PC-9 (cell line): ENCODE data around the gene ILF2. TPM values are rescaled to one million over a fixed set of nuclear protein-coding genes. Genes with fewer than 3 reads are reported as not detected.

ENCODE experiments used
- BruUV-seq: library from RNA; stranded (reverse); fragments of 400-500 nt; replicated peaks from 2 replicates; lab custom pipeline; 2021; lab: Mats Ljungman, UMichigan
- CTCF ChIA-PET: fragments of 300-600 bp; sonication (Branson Sonifier 250); formaldehyde crosslinking; loops from one replicate; lab custom pipeline; 2022; ENCODE audit warnings: antibody characterized with exemption; lab: Charles Lee
- POLR2A ChIA-PET: fragments of 300-600 bp; sonication (Branson Sonifier 250); formaldehyde crosslinking; loops from one replicate; lab custom pipeline; 2022; ENCODE audit warnings: antibody characterized with exemption; ENCODE audit not compliant: unreplicated experiment; lab: Charles Lee
- DNase-seq, 2 experiments: peaks; one replicate each; pipeline versions ENCODE4 v3.0.0 to v3.0.0-alpha.2; 2015 to 2022; ENCODE audit warnings: mixed read lengths in 1 of 2
- H2AFZ ChIP-seq: fragments of 200-600 bp; sonication (generic); 2 replicates; pipeline ENCODE4 v1.8.1; 2017; ENCODE audit warnings: antibody characterized with exemption
- H3F3A ChIP-seq: fragments of 200-600 bp; sonication (generic); 2 replicates; pipeline ENCODE4 v1.8.1; 2017; ENCODE audit warnings: antibody characterized with exemption, mild to moderate bottlenecking, low read depth; ENCODE audit not compliant: insufficient read depth
- H3K27ac ChIP-seq: fragments of 200-600 bp; sonication (generic); 2 replicates; pipeline ENCODE4 v1.6.1; 2016; ENCODE audit warnings: mixed run types
- H3K27me3 ChIP-seq: fragments of 200-600 bp; sonication (generic); 2 replicates; pipeline ENCODE4 v1.6.1; 2016; ENCODE audit warnings: low read depth, mixed run types; ENCODE audit not compliant: insufficient read depth
- H3K36me3 ChIP-seq: fragments of 200-600 bp; sonication (generic); 2 replicates; pipeline ENCODE4 v1.6.1; 2016; ENCODE audit warnings: low read depth, mixed run types
- H3K4me1 ChIP-seq: fragments of 200-600 bp; sonication (generic); replicated peaks from 2 replicates; pipeline ENCODE4 v1.6.1; 2016; ENCODE audit warnings: mixed run types; ENCODE audit not compliant: insufficient read depth
- H3K4me2 ChIP-seq: fragments of 200-600 bp; sonication (generic); 2 replicates; pipeline ENCODE4 v1.6.1; 2017; ENCODE audit warnings: mixed run types
- H3K4me3 ChIP-seq: fragments of 200-600 bp; sonication (generic); 2 replicates; pipeline ENCODE4 v1.6.1; 2016; ENCODE audit warnings: mixed run types
- H3K79me2 ChIP-seq: fragments of 200-600 bp; sonication (generic); 2 replicates; pipeline ENCODE4 v1.6.1; 2017; ENCODE audit warnings: low read depth, mixed run types
- H3K9me2 ChIP-seq: fragments of 200-600 bp; sonication (generic); 2 replicates; pipeline ENCODE4 v1.8.1; 2017; ENCODE audit warnings: mild to moderate bottlenecking; ENCODE audit not compliant: insufficient read depth
- H3K9me3 ChIP-seq: fragments of 200-600 bp; sonication (generic); 2 replicates; pipeline ENCODE4 v1.8.1; 2016; ENCODE audit warnings: low read depth; ENCODE audit not compliant: insufficient read depth
- H4K20me1 ChIP-seq: fragments of 200-600 bp; sonication (generic); 2 replicates; pipeline ENCODE4 v1.8.1; 2017; ENCODE audit not compliant: insufficient read depth
- EZH2 ChIP-seq: fragments of 200-600 bp; sonication (generic); IDR thresholded peaks from 2 replicates; pipeline ENCODE4 v1.8.0; 2017; ENCODE audit warnings: antibody characterized with exemption, low read depth
- intact Hi-C: fragments of 100-400 bp; cut with micrococcal nuclease; formaldehyde crosslinking; loops from one replicate; pipeline ENCODE4 v1.10.0; 2022; ENCODE audit not compliant: unreplicated experiment
- total RNA-seq: library from RNA; stranded (reverse); gene quantifications from 2 replicates; pipeline ENCODE4 v1.2.3, GENCODE V29; 2021
- TF ChIP-seq, protein P1 (sequence below): fragments of 200-600 bp; sonication (generic); conservative IDR thresholded peaks from 2 replicates; pipeline ENCODE4 v1.6.1; 2017; ENCODE audit warnings: mixed run types, antibody characterized with exemption, mild to moderate bottlenecking, moderate library complexity

The ILF2 gene
- total RNA-seq, 1 experiment from 2014 or later: 145 TPM

DNA sequence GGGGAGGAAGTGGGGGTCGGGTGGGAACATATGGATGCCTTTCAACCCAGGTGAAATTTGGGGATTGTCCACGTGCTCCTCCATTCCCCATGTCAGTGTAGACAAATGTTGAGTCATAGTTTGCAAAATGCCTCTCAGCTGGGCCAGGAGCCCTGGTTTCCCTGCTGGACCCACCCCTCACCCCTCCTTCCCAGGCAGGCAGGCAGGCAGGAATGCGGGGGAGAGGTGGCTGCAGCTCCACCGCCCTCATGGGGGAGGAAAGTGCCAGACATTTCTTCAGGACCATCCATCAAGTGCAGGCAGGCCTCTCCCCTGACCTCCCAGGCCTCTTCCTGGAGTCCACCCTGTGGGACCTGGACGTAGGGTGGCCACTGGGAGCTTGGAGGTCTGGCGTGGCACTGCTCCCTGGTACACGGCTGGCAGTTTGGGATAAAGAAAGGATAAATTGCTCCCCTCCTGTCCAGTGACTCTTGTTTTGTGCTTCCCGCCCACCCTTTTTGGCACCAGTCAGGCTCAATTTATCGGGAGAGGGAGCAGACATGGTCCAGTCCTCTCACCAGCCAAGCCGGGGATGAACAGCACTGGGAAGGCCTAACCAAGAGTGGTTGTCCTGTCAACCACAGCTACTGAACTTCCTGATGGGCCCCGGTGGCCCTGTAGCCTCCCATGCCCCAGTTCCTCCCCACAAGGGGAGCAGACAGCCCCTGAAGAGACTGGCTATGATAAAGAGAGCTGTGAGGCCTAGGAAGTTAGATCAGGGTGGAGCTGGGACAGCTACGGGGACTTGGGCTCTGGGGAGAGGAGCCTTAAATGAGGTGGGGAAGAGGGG lies 26.6 kb upstream of the ILF2 start:
- CTCF ChIA-PET: interaction anchor here (0.6 kb wide), 2 partner anchors 12 to 344 kb away, joined by 3 read pairs; no protein-coding TSS in a partner anchor

GRCh38 chr1:153696741-153697140 lies 25.9 kb upstream of the ILF2 start:
- H3K4me3 ChIP-seq: no peak overlapping the region
- intact Hi-C loops: no loop called here
- ChIA-PET CTCF (interaction anchor here (0.6 kb wide), 2 partner anchors 12 to 343 kb away, joined by 3 read pairs; no protein-coding TSS in a partner anchor), POLR2A (no interaction called here)
- no peaks in the 10 kb centered on the region for H3K27me3 ChIP-seq
- DNase-seq: no peak
- H3K36me3 ChIP-seq: no peaks in the 10 kb centered on the region
- no peaks in the 10 kb centered on the region for H3K9me2 ChIP-seq
- peaks cover 33% of the 10 kb centered on the region for H3K4me1 ChIP-seq
- no TSS peak for BruUV-seq
- no peaks in the 10 kb centered on the region for H3K9me3 ChIP-seq
- peak overlapping the region; percentile 50 for H3K4me2 ChIP-seq
- H4K20me1 ChIP-seq: no peaks in the 10 kb centered on the region
- H3K79me2 ChIP-seq: no peaks in the 10 kb centered on the region
- peak overlapping the region; percentile 38; the same call in 1 of the 2 replicates for H3K27ac ChIP-seq
- H2AFZ ChIP-seq: no peak overlapping the region
- TF ChIP-seq EZH2: no peak
- TF ChIP-seq, protein P1, sequence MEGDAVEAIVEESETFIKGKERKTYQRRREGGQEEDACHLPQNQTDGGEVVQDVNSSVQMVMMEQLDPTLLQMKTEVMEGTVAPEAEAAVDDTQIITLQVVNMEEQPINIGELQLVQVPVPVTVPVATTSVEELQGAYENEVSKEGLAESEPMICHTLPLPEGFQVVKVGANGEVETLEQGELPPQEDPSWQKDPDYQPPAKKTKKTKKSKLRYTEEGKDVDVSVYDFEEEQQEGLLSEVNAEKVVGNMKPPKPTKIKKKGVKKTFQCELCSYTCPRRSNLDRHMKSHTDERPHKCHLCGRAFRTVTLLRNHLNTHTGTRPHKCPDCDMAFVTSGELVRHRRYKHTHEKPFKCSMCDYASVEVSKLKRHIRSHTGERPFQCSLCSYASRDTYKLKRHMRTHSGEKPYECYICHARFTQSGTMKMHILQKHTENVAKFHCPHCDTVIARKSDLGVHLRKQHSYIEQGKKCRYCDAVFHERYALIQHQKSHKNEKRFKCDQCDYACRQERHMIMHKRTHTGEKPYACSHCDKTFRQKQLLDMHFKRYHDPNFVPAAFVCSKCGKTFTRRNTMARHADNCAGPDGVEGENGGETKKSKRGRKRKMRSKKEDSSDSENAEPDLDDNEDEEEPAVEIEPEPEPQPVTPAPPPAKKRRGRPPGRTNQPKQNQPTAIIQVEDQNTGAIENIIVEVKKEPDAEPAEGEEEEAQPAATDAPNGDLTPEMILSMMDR: no peak
- peaks cover 16% of the 10 kb centered on the region; the same call in 1 of the 2 replicates for H3F3A ChIP-seq

More for the DNA sequence above, 26.6 kb upstream of the ILF2 start:
- BruUV-seq: no TSS peak
- DNase-seq: peak; percentile 51 to 65
- Histone ChIP-seq H3K27me3 (no peaks in the 10 kb centered on the region), H3K27ac (peak overlapping the region; percentile 54), H3K9me3 (no peaks in the 10 kb centered on the region), H3K9me2 (no peaks in the 10 kb centered on the region), H2AFZ (peak overlapping the region; percentile 42; the same call in 1 of the 2 replicates), H3F3A (peaks cover 16% of the 10 kb centered on the region; the same call in 1 of the 2 replicates), H4K20me1 (no peaks in the 10 kb centered on the region), H3K4me1 (peaks cover 33% of the 10 kb centered on the region), H3K36me3 (no peaks in the 10 kb centered on the region), H3K79me2 (no peaks in the 10 kb centered on the region), H3K4me2 (peak overlapping the region; percentile 50), H3K4me3 (no peak overlapping the region)
- TF ChIP-seq EZH2: no peak
- TF ChIP-seq, protein P1: no peak
- intact Hi-C loops: no loop called here
- POLR2A ChIA-PET: interaction anchor here (0.7 kb wide), 1 partner anchor 131 kb away, joined by 3 read pairs; no protein-coding TSS in a partner anchor

DNA sequence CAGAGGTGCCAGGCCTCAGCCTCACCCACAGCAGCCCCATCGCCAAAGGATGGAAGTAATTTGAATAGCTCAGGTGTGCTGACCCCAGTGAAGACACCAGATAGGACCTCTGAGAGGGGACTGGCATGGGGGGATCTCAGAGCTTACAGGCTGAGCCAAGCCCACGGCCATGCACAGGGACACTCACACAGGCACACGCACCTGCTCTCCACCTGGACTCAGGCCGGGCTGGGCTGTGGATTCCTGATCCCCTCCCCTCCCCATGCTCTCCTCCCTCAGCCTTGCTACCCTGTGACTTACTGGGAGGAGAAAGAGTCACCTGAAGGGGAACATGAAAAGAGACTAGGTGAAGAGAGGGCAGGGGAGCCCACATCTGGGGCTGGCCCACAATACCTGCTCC lies 22.7 kb upstream of the ILF2 start:
- Histone ChIP-seq H3K4me2 (no peak overlapping the region), H3F3A (peaks cover 6% of the 10 kb centered on the region; the same call in 1 of the 2 replicates), H4K20me1 (no peaks in the 10 kb centered on the region), H3K27me3 (no peaks in the 10 kb centered on the region), H2AFZ (no peak overlapping the region), H3K27ac (no peak overlapping the region), H3K36me3 (no peaks in the 10 kb centered on the region), H3K4me1 (peaks cover 25% of the 10 kb centered on the region), H3K79me2 (no peaks in the 10 kb centered on the region), H3K9me2 (no peaks in the 10 kb centered on the region), H3K4me3 (no peak overlapping the region), H3K9me3 (no peaks in the 10 kb centered on the region)
- DNase-seq: no peak
- intact Hi-C loops: no loop called here
- POLR2A ChIA-PET: no interaction called here
- TF ChIP-seq EZH2: no peak
- TF ChIP-seq, protein P1: no peak
- BruUV-seq: no TSS peak
- CTCF ChIA-PET: no interaction called here
